ENCODE results near the gene SLC4A4.

Gene SLC4A4

DNA sequence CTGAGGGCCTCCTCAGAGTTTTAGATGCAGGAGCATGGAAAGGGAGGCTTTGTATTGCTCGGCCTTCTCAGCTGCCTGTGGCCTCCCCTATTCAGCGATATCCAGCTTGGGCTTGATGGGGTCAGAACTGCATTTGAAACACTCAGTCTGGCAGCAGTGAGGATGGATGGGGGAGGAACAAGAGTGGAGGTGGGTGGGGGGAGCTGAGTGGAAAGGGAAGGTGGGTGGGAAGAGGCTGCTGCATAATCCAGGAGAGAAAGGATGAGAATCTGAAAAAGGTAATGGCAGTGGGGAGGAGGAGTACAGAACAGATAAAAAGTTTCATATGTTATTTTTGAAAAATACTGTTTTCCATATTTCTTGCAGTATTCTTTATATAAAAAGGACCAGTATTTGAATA, 202.7 kb downstream of the SLC4A4 start:
- no peak for DNase-seq (ENCODE audit: low spot score)

GRCh38 chr4:71545168-71545567, 206.3 kb downstream of the SLC4A4 start:
- DNase-seq (ENCODE audit: low spot score), result no peak

GRCh38 chr4:71549516-71550160, 210.8 kb downstream of the SLC4A4 start:
- DNase-seq (ENCODE audit: low spot score), result no peak

DNA sequence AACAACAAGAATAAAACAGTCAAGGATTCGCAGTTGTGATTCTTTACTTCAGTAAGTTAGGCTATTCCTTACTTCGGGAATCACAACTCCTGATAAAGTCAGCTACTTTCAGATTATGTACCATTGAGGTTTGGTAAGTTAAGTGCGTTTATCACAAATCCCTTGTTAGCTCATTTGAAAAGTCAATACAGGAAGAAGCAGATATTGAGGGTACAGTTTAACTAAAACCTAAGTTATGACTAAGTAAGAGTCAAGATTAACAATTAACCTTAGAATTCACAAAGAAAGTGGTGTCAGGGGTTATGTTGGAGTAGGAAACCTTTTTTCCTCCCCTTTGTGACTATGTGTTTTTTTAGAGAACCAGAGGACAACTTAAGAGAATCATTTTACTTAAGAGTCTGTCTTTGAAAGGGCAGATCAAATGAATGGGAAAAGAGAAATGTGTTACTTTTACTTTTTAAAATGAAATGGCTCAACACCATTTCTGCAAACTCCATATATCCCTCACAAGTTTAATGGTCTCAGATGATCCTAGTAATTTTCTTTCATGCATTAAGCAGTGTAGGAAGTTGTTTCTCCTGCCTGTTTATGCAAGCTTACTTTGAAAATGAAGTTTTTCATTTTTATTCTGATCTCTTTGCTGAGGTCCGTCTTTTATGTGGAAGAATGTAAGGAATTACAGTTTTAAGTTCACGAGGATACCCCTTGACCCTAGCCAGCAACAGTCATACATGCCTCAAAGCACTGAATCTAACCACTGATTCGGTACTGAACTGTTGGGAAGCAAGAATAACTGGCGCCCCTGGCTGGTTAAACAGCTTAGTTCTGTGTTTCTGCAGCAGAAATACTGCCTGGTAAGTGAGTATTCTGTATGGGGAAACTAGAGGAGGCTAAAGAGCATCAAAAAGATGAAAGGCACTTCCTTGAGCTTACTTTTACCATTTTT, 211.7 kb downstream of the SLC4A4 start:
- DNase-seq (ENCODE audit: low spot score), result no peak

DNA sequence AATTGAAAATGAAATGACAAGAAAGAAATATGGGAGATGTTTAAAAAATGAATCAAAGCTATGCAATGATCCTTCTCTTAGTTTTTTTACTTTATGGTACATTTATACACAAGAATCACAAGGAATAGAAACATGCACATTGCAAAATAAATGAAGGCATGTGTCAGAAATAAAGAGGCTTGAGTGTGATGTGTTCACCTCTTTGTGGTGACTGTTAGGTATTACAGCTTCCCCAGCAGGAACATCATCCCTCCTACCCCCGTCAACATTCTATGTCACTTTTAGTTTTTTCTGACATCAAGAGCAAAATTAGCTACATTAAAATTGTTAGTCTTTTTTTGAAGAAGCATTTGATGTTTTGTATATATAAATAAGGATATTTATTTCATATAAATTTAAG, 214.8 kb downstream of the SLC4A4 start:
- DNase-seq (ENCODE audit: low spot score), result no peak

GRCh38 chr4:71554025-71554424, 215.2 kb downstream of the SLC4A4 start:
- DNase-seq (ENCODE audit: low spot score), result no peak

DNA sequence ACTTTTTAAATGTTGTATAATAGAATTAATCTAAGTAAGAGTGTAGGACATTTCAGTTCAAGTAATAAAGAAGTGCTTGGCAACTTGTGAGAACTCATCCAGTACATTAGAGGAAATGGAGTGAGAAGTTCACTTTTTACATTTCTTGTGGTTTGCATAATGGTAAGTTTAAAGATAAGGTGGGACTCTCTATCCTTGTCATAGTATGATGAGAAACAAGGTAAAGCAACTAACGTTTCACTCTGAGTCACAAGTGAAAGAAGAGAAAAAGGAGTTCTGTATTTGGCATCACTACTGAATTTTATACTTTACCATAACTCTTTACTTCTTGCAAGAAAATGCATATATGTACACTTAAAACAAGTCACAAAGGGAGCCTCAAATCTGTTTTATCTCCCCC, 219.4 kb downstream of the SLC4A4 start:
- no peak for DNase-seq (ENCODE audit: low spot score)

DNA sequence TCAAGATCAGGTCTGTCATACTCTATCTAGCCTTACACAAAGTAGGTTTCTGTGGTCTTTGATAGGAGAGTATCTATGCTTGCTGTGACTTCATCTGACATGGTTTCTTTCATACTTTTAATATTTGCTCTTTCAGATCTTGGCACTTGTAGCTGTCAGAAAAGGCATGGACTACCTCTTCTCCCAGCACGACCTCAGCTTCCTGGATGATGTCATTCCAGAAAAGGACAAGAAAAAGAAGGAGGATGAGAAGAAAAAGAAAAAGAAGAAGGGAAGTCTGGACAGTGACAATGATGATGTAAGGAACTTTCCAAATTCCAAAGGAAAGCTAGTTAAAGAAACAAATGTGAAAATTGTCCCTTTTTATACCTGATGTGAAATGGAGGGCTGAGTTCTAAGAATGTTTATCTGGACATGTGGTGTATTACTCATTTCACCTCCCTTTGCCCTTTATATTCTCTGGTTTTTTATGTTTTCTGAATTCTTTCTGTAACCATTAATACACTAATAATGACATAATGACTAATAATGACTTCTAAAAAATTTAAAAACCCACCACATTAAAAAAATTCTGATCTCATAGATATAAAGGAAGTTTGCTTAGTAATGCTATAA, 221.2 kb downstream of the SLC4A4 start:
- no peak for DNase-seq (ENCODE audit: low spot score)

DNA sequence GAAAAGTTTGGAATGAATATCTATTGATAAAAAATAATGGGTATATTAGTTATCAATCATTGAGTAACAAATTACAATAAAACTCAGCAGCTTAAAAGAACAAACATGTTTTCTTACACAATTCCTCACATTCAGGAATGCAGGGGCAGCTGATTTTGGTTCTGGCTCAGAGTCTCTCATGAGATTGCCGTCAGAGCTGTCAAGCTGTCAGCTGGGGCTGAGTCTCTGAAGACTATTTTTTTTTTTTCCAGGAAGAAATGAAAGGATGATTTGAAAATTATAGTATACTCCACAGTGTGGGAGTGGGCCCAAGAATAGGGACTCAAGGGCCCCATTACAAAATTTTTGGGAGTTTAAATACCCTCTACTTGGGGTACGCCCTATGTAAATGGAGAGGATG, 226.0 kb downstream of the SLC4A4 start:
- no peak for DNase-seq (ENCODE audit: low spot score)

- DNase-seq (ENCODE audit: low spot score), result no peak
These were observed 228.0 kb downstream of the SLC4A4 start for GRCh38 chr4:71566856-71567255.

GRCh38 chr4:71568131-71568530, 229.3 kb downstream of the SLC4A4 start:
- no peak for DNase-seq (ENCODE audit: low spot score)

- no peak for DNase-seq (ENCODE audit: low spot score)
These were observed 231.7 kb downstream of the SLC4A4 start for GRCh38 chr4:71570492-71570891.

DNA sequence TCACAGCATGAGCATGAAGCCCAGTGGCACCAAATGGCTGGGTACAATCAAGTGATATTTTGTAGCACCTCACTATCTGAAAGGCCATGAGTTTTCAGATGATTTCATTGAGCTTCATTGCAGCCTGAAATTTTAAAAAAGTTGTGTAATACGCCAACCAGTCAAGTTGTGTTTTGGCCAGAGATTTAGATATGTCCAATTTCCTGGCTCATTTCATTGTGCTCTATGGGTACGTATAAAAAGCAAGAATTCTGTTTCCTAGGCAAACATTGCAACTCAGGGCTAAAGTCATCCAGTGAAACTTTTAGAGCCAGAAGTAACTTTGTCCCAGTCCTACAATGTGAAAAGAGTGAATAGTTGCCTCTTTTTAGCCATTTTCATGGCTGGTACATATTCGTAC, 232.5 kb downstream of the SLC4A4 start:
- no peak for DNase-seq (ENCODE audit: low spot score)

DNA sequence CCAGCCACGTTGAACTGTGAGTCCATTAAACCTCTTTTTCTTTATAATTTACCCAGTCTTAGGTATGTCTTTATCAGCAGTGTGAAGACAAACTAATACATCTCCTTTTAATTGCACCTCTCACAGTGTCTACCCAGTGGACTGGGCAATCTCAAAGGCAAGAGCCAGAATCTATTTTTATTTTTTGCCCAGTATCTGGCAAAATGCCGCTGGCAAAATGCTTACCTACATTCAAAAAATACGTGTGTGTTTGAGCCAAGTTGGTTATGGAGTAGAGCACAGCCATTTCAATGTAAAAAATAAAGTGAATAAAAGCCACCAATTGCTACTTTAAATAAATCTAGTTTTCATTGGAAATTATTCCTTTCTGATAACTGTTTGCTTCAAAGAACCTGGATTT, 245.2 kb downstream of the SLC4A4 start:
- DNase-seq (ENCODE audit: low spot score), result no peak

DNA sequence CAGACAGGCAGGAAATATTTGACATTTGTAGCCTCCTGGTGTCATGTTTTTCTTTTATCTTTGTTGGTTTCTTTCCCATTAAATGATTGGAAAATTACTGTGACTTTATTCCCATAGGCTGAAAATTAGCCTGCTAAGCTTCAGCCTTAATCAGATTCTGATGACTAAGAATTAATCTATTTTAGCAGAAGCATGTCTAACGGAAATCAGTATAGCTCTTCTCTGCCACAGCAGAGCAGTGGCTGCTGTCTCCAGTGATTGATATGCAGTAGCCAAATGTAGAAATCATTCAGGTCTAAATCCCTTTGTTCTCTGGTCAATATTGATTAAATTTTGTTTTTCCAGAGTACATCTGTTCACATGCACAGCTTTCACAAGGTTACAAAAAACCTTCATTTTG, 245.8 kb downstream of the SLC4A4 start:
- DNase-seq (ENCODE audit: low spot score), result no peak

GRCh38 chr4:71586087-71586763, 247.4 kb downstream of the SLC4A4 start:
- no peak for DNase-seq (ENCODE audit: low spot score)

GRCh38 chr4:71587995-71588394, 249.2 kb downstream of the SLC4A4 start:
- no peak for DNase-seq (ENCODE audit: low spot score)

GRCh38 chr4:71592793-71593192, 254.0 kb downstream of the SLC4A4 start:
- no peak for DNase-seq (ENCODE audit: low spot score)

- DNase-seq (ENCODE audit: low spot score), result no peak
These were observed 254.5 kb downstream of the SLC4A4 start for GRCh38 chr4:71593311-71593710.

GRCh38 chr4:71595576-71596108, 256.8 kb downstream of the SLC4A4 start:
- no peak for DNase-seq (ENCODE audit: low spot score)

DNA sequence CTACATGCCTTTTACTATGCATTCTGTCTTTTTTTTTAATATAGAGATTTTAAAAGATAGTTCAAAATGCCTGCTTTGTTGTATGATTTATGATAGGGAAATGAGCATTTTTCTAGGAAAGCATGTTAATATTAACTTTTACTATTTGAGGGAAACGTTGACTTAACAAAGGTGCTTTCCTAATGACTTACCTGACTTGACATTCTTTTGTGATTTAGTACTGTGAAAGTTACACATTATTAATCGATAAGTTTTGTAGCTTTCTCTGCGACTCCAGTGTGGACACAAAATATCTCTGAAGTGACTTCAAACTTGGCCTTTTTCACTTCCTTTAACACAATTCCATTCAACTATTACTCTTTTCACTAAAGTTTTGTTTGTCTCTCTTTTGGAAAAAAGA, 260.8 kb downstream of the SLC4A4 start:
- DNase-seq (ENCODE audit: low spot score), result no peak

- DNase-seq (ENCODE audit: low spot score), result no peak
These were observed 263.6 kb downstream of the SLC4A4 start for GRCh38 chr4:71602289-71602900.

All from CD4-positive, alpha-beta T cell treated with Interleukin-2 at 100 ng/mL for 4 hours (primary cell).